DND-41 (cell line): ENCODE data around the gene MEIG1.

Source experiments
- EZH2 ChIP-seq: IDR thresholded peaks from 3 replicates; pipeline ENCODE4 v1.6.1; 2012; ENCODE audit warnings: borderline replicate concordance, low read depth, mild to moderate bottlenecking, moderate library complexity, low read length, inconsistent platforms; ENCODE audit not compliant: severe bottlenecking
- TF ChIP-seq, protein P1 (sequence below): IDR thresholded peaks from 2 replicates; pipeline ENCODE4 v1.5.1; 2012; ENCODE audit warnings: borderline replicate concordance, low read length, moderate library complexity, mild to moderate bottlenecking; ENCODE audit not compliant: poor library complexity, severe bottlenecking; ENCODE audit errors: extremely low read depth

DNA sequence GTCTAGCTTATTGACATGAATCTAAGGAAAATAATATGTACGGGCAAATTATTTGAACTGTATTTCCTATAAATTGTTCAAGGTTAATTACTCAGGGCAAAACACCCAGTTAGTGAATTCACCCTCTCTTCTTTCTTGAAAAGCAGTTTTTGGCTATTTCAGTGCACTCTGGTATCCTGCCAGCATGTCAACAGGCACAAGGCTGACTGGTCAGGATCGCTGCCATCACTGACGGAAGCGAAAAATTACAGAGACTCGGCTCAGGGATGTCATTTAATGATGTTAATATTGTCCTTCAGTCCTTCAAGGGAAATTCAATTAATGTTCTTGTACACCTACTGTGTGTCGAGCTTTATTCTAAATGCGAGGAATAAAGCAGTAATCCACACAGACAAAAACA is 56.3 kb downstream of the MEIG1 start:
- TF ChIP-seq, protein P1, sequence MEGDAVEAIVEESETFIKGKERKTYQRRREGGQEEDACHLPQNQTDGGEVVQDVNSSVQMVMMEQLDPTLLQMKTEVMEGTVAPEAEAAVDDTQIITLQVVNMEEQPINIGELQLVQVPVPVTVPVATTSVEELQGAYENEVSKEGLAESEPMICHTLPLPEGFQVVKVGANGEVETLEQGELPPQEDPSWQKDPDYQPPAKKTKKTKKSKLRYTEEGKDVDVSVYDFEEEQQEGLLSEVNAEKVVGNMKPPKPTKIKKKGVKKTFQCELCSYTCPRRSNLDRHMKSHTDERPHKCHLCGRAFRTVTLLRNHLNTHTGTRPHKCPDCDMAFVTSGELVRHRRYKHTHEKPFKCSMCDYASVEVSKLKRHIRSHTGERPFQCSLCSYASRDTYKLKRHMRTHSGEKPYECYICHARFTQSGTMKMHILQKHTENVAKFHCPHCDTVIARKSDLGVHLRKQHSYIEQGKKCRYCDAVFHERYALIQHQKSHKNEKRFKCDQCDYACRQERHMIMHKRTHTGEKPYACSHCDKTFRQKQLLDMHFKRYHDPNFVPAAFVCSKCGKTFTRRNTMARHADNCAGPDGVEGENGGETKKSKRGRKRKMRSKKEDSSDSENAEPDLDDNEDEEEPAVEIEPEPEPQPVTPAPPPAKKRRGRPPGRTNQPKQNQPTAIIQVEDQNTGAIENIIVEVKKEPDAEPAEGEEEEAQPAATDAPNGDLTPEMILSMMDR, result no peak
- no peak for TF ChIP-seq EZH2
